WTC11 (cell line): Measurements from ENCODE around the gene FLCN.

ENCODE experiments used
- JUN ChIP-seq: sonication (generic); formaldehyde crosslinking; IDR thresholded peaks from 2 replicates; pipeline ENCODE4 v1.8.0; 2023; ENCODE audit warnings: mild to moderate bottlenecking, missing genetic modification reagents
- NFE2L1 ChIP-seq: sonication (generic); formaldehyde crosslinking; IDR thresholded peaks from 2 replicates; pipeline ENCODE4 v1.8.1; 2023; ENCODE audit warnings: missing genetic modification reagents
- SP1 ChIP-seq: sonication (generic); formaldehyde crosslinking; conservative IDR thresholded peaks from 2 replicates; pipeline ENCODE4 v1.8.1; 2022; ENCODE audit warnings: missing genetic modification reagents
- ZBTB21 ChIP-seq: sonication (generic); formaldehyde crosslinking; IDR thresholded peaks from 2 replicates; pipeline ENCODE4 v1.8.1; 2023; ENCODE audit warnings: mild to moderate bottlenecking, missing genetic modification reagents, borderline replicate concordance
- TF ChIP-seq, protein P1 (sequence below): fragments of 200-600 bp; IDR thresholded peaks from 2 replicates; pipeline ENCODE4 v1.8.0; 2022; ENCODE audit warnings: antibody characterized with exemption
- TF ChIP-seq, protein P2 (sequence below): sonication (generic); formaldehyde crosslinking; IDR thresholded peaks from 2 replicates; pipeline ENCODE4 v1.8.1; 2023; ENCODE audit warnings: mild to moderate bottlenecking, missing genetic modification reagents, borderline replicate concordance
- TF ChIP-seq, protein P3 (sequence below): sonication (generic); formaldehyde crosslinking; IDR thresholded peaks from 2 replicates; pipeline ENCODE4 v1.8.0; 2022; ENCODE audit warnings: mild to moderate bottlenecking, missing genetic modification reagents
- TF ChIP-seq, protein P4 (sequence below): sonication (generic); formaldehyde crosslinking; IDR thresholded peaks from 2 replicates; pipeline ENCODE4 v1.8.1; 2022; ENCODE audit warnings: missing genetic modification reagents, borderline replicate concordance
- TF ChIP-seq, protein P5 (sequence below): sonication (generic); formaldehyde crosslinking; IDR thresholded peaks from 2 replicates; pipeline ENCODE4 v1.8.1; 2023; ENCODE audit warnings: mild to moderate bottlenecking, missing genetic modification reagents, moderate library complexity
- TF ChIP-seq, protein P6 (sequence below): sonication (generic); formaldehyde crosslinking; IDR thresholded peaks from 2 replicates; pipeline ENCODE4 v1.8.0; 2023; ENCODE audit warnings: mild to moderate bottlenecking, missing genetic modification reagents
- TF ChIP-seq, protein P7 (sequence below): sonication (generic); formaldehyde crosslinking; IDR thresholded peaks from 2 replicates; pipeline ENCODE4 v1.8.1; 2023; ENCODE audit warnings: mild to moderate bottlenecking, moderate library complexity, missing genetic modification reagents

DNA sequence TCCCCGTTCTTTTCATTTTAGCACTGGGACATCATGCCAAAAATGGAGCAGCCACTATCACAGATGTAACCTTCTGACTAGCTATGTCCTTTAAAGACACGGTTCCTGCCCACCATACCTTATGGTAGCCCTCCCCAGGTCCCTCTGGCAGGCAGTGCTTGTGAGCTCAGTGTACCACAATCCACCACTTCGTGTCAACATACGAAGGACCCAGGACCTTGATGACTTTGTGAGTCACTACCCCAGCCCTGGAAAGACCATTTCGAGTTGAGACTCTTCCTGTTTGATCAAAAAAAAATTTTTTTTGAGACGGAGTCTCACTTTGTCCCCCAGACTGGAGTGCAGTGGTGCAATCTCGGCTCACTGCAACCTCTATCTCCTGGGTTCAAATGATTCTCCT is 21.0 kb upstream of the FLCN start:
- TF ChIP-seq, protein P1, sequence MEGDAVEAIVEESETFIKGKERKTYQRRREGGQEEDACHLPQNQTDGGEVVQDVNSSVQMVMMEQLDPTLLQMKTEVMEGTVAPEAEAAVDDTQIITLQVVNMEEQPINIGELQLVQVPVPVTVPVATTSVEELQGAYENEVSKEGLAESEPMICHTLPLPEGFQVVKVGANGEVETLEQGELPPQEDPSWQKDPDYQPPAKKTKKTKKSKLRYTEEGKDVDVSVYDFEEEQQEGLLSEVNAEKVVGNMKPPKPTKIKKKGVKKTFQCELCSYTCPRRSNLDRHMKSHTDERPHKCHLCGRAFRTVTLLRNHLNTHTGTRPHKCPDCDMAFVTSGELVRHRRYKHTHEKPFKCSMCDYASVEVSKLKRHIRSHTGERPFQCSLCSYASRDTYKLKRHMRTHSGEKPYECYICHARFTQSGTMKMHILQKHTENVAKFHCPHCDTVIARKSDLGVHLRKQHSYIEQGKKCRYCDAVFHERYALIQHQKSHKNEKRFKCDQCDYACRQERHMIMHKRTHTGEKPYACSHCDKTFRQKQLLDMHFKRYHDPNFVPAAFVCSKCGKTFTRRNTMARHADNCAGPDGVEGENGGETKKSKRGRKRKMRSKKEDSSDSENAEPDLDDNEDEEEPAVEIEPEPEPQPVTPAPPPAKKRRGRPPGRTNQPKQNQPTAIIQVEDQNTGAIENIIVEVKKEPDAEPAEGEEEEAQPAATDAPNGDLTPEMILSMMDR = no peak
- TF ChIP-seq, protein P2, sequence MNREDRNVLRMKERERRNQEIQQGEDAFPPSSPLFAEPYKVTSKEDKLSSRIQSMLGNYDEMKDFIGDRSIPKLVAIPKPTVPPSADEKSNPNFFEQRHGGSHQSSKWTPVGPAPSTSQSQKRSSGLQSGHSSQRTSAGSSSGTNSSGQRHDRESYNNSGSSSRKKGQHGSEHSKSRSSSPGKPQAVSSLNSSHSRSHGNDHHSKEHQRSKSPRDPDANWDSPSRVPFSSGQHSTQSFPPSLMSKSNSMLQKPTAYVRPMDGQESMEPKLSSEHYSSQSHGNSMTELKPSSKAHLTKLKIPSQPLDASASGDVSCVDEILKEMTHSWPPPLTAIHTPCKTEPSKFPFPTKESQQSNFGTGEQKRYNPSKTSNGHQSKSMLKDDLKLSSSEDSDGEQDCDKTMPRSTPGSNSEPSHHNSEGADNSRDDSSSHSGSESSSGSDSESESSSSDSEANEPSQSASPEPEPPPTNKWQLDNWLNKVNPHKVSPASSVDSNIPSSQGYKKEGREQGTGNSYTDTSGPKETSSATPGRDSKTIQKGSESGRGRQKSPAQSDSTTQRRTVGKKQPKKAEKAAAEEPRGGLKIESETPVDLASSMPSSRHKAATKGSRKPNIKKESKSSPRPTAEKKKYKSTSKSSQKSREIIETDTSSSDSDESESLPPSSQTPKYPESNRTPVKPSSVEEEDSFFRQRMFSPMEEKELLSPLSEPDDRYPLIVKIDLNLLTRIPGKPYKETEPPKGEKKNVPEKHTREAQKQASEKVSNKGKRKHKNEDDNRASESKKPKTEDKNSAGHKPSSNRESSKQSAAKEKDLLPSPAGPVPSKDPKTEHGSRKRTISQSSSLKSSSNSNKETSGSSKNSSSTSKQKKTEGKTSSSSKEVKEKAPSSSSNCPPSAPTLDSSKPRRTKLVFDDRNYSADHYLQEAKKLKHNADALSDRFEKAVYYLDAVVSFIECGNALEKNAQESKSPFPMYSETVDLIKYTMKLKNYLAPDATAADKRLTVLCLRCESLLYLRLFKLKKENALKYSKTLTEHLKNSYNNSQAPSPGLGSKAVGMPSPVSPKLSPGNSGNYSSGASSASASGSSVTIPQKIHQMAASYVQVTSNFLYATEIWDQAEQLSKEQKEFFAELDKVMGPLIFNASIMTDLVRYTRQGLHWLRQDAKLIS (CRISPR knock-in tag) = no peak
- TF ChIP-seq NFE2L1 (CRISPR knock-in tag) = no peak
- TF ChIP-seq ZBTB21 = no peak
- TF ChIP-seq, protein P3, sequence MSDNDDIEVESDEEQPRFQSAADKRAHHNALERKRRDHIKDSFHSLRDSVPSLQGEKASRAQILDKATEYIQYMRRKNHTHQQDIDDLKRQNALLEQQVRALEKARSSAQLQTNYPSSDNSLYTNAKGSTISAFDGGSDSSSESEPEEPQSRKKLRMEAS = no peak
- TF ChIP-seq, protein P4, sequence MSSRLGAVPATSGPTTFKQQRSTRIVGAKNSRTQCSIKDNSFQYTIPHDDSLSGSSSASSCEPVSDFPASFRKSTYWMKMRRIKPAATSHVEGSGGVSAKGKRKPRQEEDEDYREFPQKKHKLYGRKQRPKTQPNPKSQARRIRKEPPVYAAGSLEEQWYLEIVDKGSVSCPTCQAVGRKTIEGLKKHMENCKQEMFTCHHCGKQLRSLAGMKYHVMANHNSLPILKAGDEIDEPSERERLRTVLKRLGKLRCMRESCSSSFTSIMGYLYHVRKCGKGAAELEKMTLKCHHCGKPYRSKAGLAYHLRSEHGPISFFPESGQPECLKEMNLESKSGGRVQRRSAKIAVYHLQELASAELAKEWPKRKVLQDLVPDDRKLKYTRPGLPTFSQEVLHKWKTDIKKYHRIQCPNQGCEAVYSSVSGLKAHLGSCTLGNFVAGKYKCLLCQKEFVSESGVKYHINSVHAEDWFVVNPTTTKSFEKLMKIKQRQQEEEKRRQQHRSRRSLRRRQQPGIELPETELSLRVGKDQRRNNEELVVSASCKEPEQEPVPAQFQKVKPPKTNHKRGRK = no peak
- TF ChIP-seq, protein P5, sequence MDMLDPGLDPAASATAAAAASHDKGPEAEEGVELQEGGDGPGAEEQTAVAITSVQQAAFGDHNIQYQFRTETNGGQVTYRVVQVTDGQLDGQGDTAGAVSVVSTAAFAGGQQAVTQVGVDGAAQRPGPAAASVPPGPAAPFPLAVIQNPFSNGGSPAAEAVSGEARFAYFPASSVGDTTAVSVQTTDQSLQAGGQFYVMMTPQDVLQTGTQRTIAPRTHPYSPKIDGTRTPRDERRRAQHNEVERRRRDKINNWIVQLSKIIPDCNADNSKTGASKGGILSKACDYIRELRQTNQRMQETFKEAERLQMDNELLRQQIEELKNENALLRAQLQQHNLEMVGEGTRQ (CRISPR knock-in tag) = no peak
- TF ChIP-seq, protein P6, sequence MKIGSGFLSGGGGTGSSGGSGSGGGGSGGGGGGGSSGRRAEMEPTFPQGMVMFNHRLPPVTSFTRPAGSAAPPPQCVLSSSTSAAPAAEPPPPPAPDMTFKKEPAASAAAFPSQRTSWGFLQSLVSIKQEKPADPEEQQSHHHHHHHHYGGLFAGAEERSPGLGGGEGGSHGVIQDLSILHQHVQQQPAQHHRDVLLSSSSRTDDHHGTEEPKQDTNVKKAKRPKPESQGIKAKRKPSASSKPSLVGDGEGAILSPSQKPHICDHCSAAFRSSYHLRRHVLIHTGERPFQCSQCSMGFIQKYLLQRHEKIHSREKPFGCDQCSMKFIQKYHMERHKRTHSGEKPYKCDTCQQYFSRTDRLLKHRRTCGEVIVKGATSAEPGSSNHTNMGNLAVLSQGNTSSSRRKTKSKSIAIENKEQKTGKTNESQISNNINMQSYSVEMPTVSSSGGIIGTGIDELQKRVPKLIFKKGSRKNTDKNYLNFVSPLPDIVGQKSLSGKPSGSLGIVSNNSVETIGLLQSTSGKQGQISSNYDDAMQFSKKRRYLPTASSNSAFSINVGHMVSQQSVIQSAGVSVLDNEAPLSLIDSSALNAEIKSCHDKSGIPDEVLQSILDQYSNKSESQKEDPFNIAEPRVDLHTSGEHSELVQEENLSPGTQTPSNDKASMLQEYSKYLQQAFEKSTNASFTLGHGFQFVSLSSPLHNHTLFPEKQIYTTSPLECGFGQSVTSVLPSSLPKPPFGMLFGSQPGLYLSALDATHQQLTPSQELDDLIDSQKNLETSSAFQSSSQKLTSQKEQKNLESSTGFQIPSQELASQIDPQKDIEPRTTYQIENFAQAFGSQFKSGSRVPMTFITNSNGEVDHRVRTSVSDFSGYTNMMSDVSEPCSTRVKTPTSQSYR (CRISPR knock-in tag) = no peak
- TF ChIP-seq, protein P7, sequence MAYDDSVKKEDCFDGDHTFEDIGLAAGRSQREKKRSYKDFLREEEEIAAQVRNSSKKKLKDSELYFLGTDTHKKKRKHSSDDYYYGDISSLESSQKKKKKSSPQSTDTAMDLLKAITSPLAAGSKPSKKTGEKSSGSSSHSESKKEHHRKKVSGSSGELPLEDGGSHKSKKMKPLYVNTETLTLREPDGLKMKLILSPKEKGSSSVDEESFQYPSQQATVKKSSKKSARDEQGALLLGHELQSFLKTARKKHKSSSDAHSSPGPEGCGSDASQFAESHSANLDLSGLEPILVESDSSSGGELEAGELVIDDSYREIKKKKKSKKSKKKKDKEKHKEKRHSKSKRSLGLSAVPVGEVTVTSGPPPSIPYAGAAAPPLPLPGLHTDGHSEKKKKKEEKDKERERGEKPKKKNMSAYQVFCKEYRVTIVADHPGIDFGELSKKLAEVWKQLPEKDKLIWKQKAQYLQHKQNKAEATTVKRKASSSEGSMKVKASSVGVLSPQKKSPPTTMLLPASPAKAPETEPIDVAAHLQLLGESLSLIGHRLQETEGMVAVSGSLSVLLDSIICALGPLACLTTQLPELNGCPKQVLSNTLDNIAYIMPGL (CRISPR knock-in tag) = no peak
- no peak for TF ChIP-seq JUN (CRISPR knock-in tag)
- TF ChIP-seq SP1 (CRISPR knock-in tag) = no peak
